Stimulated activated CD8-positive, alpha-beta memory T cell treated with anti-CD3 and anti-CD28 coated beads, Interleukin-4, amount 100 ng/mL, for 4 hours (primary cell): ENCODE results near the gene PCNX2.
"Not testable (repeated sequence)": the region's sequence is repeated elsewhere in the genome, so short reads cannot be mapped to it uniquely, and the experiment has no call there.

Experiments
- DNase-seq, 2 donors: peaks; one replicate each; pipeline ENCODE4 v3.0.0-alpha.2; 2020; ENCODE audit warnings: low read depth in 2 of 2, low spot score in 1 of 2

PCNX2 gene

GRCh38 chr1:233024199-233024598 is 271.3 kb downstream of the PCNX2 start:
- no peak for DNase-seq

- DNase-seq, result no peak
Measured at GRCh38 chr1:233022246-233022645, 273.3 kb downstream of the PCNX2 start.

DNA sequence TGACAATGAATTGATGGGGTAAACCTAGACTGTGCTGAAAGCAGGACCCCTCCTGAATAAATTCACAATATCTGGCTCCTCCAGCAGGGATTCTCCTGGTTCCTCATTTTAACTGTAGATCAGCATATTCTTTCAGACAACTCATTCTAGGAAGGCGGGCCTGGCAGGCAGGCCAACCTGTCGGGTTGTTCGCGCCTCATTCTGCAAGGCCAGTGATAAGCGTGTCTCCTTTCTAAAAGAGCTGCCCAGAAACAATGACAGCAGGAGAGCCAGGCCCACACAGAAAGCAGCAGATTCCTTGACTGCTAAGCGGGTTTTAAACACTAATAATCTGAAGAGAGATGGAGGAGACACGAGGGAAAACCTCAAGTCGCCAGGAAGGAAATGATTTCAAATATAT is 275.1 kb downstream of the PCNX2 start:
- DNase-seq, result no peak

DNA sequence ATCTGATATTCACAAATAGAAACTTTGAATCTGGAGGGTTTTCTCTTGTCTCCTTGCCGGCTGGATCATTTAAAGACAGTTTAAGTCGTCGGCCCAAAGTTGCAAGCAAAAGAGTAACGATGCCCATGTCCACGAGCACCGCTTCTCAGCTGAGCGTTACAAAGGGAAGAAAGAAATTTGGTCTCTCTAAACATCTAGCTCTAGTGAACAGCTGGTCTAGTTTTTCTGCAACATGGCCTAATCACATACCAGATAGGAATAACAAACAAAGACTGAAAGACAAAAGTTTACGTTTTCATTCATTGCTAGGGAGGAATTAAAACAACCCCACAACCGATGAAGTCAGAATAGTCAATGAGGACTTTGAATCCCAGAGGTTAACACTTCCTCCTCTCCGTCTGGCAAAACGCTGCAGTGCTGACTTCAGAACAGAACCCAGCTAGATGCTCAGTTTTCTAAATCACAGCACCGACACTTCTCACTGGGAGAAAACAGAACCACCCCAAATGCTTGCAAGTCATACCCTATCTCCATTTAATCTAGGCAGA is 275.7 kb downstream of the PCNX2 start:
- DNase-seq, result no peak

GRCh38 chr1:233019083-233019482 is 276.4 kb downstream of the PCNX2 start:
- no peak for DNase-seq

DNA sequence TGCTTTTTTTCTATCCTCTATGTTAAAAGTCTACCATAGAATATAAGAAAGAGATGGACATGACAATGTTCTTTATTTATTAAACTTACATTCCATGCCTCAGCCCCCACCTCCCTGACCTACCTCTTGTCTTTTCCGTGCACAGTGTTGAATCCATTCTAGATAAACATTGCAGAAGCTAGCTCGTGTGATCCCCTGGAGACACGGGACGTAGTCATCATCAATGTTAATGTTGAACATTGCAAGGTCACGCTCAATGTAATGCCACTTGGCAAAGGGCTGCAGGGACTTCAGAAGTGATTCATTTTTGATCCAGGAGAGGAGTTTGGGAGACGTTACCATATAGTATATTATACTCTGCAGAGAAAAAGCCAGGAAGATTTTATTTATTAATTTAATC is 278.7 kb downstream of the PCNX2 start:
- DNase-seq, result no peak

DNA sequence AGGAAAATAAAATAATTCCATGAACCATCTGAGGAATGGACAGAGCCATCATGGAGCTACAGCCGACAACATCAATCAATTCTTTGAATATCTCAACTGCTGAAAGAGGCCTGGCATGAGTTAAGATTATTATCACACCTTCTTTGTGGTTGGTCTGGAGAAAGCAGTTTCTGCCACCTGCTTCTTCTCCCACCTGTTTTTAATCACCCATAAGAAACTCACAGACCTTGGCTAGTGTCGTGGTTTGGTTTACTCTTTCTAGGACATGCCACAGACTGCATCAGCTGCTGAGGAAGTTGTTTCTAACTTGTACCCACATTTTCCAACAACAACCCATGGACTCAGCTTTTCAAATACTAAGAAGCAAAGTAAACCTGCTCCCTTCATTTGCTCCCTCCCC is 279.6 kb downstream of the PCNX2 start:
- no peak for DNase-seq

DNA sequence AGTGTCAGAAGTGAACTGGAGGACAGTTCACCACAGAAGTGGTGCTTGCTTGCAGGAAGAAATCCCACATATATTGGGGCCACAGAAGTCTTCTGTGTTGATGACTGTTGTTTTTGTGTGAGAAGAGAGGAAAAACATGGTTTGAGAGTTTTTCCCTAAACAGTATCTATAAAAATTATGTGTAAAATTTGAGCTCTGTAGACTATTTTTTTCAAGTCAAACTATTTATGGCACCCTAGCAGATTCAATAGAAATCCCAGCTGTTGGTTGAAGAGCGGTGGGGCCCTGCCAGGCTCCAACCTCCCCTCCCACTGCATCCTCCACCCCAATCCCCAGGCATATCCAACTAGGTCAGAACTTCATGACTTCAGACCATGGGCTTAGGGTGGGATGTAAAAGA is 283.5 kb downstream of the PCNX2 start:
- no peak for DNase-seq

DNA sequence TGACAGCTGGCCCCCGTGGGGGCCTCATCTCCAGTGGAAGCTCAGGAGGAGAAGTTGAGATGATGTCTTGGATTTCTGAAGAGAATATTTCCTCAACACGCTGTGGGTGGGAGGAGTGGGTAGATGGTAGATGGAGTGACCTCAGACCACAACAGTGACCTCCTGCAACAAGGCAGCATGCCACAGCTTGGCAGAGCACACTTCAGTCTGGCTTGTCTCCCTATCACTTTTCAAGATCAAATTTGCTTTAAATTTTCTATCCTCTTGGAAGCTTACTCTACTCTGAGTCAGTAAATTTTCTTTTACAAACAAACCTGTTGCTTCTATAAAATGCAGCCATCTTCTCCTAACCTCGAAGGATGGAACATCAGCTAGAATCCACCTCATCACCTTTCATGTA is 285.4 kb downstream of the PCNX2 start:
- no peak for DNase-seq

DNA sequence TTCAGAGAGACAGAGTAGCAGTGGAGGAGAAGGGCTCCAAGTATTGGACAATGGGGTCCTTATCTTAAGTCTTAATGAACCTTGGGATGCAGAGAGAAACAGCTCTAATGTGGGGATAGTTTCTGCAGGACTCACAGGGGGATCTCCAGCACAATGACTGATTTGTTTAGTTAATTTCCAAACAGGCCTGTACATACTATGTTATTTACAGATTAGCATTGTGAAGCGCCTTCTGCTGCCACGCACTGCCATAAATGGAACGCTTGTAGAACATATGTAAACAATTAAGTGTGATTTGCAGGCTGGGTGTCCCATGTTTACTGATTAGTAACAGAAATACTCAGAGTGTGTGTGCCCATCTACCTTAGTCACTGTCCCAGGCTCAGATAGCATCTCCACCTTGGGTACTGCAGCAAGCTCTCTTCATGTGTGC is 289.0 kb downstream of the PCNX2 start:
- no peak for DNase-seq

DNA sequence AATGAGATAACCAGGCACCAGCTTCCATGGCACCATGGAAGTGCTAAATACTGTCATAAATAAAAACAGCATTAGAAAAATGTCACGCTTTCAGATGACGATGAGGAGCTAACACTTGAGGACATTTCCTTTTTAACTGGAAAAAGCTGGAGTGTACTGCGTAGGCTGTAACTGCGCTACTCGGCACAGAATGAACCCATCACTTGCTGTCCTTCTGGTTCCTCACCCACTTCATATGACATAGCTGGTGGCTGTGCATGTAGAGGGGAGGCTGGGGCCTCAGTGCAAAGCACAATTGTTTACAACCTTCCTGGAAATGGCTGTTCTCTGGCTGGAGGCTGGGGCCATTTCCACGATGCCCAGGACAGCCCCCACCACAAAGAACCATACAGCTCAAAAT is 289.4 kb downstream of the PCNX2 start:
- DNase-seq, result no peak

DNA sequence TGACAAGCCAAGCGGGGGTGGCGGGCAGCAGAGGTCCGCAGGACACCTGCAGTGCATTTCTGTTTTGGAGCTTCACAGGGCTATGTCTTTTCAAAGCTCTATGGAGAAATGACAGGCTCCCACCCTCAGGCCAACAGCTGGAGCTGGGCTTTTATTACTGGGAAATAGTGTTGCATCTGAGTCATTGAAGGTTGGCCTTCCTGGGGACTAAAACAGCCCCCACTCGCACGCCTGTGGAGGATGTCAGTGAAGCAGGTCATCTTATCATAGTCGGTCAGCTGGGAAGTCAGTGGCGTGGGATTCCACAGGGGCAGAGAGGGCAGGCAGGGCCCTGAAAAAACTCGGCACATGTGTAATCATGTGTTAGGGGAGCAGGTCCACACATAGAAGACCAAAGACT is 289.8 kb downstream of the PCNX2 start:
- DNase-seq, result no peak

DNA sequence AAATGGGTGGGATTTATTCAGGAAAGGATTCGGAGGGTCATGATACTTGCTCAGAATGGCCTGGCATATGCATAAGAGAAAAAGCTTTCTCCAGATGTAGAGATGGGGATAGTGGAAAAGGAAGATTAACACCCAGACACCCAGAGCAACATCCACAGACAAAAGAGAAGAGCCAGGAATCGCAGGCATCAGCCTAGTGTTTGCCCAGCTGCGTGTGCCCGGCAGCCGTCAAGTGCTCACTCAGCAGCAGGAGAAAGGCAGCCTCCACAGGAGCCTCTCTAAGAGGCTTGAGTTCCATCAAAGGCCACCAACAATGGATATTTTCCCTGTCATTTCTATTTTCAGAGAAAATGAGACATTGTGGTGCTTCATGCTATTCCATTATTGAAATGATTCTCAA is 290.4 kb downstream of the PCNX2 start:
- DNase-seq, result no peak

DNA sequence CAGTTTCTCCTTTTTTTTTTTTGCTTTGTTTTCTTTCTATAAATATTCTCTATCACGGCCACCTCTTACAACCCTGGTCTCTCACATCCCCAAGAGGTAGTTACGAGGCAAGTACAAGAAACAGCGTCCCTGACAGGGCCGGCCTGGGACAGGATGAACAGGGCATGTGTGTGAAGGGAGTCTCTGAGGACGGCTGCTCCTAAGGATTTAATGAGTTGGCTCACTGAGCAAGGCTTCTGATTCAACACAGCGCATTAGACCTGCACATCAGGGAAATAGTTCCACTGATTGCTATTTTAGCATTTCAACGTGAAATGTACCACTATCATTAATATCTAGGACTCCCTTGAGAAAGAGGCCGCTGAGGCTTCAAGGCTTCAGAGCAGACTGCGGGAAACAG is 291.1 kb downstream of the PCNX2 start:
- no peak for DNase-seq

GRCh38 chr1:233003638-233004037 is 291.9 kb downstream of the PCNX2 start:
- DNase-seq, result not testable (repeated sequence)

- DNase-seq, result no peak
Measured at GRCh38 chr1:232999956-233000625, 295.4 kb downstream of the PCNX2 start.

GRCh38 chr1:232998646-232999045 is 296.9 kb downstream of the PCNX2 start:
- DNase-seq, result no peak

GRCh38 chr1:232998138-232998537 is 297.4 kb downstream of the PCNX2 start:
- DNase-seq, result no peak

DNA sequence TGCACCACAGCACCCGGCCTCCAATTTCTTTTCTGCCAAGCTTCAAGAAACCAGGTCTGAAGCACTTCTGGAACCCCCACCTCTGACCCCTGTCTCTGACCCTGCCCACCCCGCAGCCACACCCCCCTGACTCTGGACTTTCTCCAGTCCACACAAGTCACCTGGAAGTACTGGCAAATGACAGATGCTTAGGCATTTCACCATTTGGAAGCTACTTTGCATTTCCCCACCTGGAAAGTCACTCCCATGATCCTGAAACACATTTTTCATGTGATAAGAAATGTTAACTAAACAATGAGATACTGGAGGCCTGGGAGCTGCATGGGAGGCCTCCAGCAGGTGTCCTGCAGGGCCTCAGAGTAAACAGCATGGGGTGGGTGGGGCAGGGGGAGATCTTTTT is 299.4 kb downstream of the PCNX2 start:
- no peak for DNase-seq

DNA sequence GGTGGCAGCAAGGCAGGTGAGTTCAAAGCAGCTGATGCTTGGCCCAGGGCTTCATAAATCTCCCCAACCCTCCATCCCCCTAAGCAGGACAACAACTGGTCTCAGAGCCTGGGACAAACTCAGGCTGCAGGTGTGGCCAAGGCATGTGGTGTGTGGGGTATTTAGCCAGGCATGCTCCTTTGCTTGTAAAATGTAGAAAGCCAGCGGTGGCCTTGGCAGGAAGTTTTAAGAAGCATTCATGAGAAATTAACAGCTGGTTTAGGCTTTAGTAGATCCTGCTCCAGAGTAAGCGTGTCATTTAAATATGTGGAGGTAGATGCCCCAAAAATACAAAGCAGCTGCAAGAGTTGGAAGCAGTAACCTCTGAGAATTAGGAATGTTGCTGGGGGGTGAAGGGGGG is 300.3 kb downstream of the PCNX2 start:
- no peak for DNase-seq

GRCh38 chr1:232993555-232993954 is 302.0 kb downstream of the PCNX2 start:
- DNase-seq, result no peak

- no peak for DNase-seq
Measured at GRCh38 chr1:232992227-232992626, 303.3 kb downstream of the PCNX2 start.

- no peak for DNase-seq
Measured at GRCh38 chr1:232991238-232991637, 304.3 kb downstream of the PCNX2 start.
